CD4-positive, alpha-beta T cell treated with Interleukin-6 at 100 ng/mL for 8 hours (primary cell): ENCODE data around the gene TRIM22.
A peak's percentile ranks its signal among the peaks of the same experiment; 100 is the strongest.
"Not testable (repeated sequence)": the region's sequence is repeated elsewhere in the genome, so short reads cannot be mapped to it uniquely, and the experiment has no call there.

Experiments
- DNase-seq: peaks from one replicate; pipeline ENCODE4 v3.0.0-alpha.2; 2020; ENCODE audit warnings: mixed read lengths, low spot score

The TRIM22 gene

GRCh38 chr11:5691238-5691963 lies 1.8 kb downstream of the TRIM22 start:
- DNase-seq: not testable (repeated sequence)

DNA sequence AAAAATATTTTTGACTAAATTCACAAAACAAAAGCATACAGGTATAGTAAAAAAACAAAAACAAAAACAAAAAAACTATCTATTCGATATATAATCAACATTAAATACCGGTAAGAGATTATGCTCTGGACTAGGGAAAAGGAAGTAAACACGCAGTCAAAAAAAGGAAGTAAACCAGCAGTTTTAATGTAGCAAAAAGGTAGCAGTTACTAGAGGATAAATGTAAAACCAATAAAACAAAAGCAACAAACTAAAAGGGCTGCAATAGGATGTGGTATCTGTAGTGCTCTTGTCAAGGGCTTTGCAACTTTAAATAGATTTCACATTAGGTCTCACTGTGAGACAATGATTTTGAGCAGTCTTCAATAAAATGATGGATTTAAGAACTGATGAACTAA lies 2.4 kb downstream of the TRIM22 start:
- peak; percentile 22 for DNase-seq

DNA sequence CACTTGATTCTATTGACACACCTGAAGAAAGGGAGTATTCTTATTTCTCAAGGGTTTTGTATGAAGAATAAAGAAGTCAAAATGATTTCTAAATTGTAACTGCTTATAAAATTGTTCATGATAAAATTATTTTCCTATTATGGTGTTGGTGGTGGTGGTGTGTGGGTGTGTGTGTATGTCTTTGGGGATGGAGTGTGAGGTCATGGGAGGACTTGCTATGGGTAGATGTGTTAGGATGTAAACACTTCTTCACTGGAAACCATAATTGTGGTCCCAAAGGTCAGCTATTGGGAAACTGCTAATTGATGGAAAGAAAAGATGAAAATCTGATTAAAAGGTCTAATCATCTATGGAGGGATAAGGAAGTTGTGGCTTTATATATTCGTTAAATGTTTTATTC lies 5.1 kb downstream of the TRIM22 start:
- no peak for DNase-seq

DNA sequence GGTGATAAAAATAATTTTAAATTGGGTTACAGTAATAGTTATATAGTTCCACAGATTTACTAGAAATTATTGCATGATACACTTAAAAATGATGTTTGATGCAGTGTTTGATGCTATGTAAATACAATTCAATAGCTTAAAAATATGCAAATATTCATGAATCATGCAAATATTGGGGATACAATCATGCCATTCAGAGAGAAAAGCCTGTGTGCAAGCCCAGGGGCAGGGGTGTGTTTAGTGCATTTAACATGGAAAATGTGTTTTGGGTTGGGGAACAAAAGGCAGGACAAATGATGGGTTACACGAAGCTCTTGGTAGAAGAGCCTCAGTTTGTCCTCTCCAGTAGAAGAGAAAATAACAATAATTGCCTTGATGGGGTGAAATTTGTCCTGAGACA lies 6.0 kb downstream of the TRIM22 start:
- no peak for DNase-seq

DNA sequence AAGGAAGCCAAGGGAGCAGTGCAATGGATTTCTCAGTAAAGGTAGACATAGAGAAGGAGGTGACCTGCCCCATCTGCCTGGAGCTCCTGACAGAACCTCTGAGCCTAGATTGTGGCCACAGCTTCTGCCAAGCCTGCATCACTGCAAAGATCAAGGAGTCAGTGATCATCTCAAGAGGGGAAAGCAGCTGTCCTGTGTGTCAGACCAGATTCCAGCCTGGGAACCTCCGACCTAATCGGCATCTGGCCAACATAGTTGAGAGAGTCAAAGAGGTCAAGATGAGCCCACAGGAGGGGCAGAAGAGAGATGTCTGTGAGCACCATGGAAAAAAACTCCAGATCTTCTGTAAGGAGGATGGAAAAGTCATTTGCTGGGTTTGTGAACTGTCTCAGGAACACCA lies 6.6 kb downstream of the TRIM22 start:
- DNase-seq: no peak

DNA sequence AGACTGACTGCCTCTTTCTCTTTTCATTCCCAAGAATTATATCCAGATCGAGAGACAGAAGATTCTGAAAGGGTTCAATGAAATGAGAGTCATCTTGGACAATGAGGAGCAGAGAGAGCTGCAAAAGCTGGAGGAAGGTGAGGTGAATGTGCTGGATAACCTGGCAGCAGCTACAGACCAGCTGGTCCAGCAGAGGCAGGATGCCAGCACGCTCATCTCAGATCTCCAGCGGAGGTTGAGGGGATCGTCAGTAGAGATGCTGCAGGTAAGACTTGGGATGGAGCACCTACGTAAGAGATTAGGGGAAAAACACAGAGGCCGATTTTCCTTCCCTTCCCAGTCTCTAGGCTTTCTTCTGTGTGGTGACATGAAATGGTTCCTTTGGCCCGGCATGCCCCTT lies 8.7 kb downstream of the TRIM22 start:
- no peak for DNase-seq

DNA sequence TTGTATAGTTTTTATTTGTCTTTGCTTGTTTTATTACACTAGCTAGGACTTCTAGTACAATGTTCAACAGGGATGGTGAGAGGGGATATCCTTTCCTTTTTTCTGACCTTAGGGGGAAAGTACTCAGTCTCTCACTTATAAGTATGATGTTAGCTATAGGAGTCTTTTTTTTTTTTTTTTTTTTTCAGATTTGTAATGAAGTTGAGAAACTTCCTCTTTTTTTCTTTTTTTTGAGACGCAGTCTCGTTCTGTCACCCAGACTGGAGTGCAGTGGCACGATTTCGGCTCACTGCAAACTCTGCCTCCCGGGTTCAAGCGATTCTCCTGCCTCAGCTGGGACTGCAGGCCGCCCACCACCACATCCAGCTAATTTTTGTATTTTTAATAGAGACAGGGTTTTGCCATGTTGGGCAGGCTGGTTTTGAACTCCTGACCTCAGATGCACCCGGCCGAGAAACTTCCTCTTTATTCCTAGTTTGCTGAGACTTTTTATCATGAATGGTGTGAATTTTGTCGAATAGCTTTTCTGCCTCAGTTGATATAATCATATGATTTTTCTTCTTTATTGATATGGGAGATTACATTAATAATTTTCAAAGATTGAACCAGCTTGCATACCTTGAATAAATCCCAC lies 10.9 kb downstream of the TRIM22 start:
- no peak for DNase-seq

GRCh38 chr11:5701055-5701577 lies 11.5 kb downstream of the TRIM22 start:
- DNase-seq: no peak

- no peak for DNase-seq
Measured at GRCh38 chr11:5703741-5704536, 14.3 kb downstream of the TRIM22 start.

- DNase-seq: no peak
Measured at GRCh38 chr11:5705688-5706087, 16.1 kb downstream of the TRIM22 start.

GRCh38 chr11:5712507-5712906 lies 22.9 kb downstream of the TRIM22 start:
- DNase-seq: no peak

DNA sequence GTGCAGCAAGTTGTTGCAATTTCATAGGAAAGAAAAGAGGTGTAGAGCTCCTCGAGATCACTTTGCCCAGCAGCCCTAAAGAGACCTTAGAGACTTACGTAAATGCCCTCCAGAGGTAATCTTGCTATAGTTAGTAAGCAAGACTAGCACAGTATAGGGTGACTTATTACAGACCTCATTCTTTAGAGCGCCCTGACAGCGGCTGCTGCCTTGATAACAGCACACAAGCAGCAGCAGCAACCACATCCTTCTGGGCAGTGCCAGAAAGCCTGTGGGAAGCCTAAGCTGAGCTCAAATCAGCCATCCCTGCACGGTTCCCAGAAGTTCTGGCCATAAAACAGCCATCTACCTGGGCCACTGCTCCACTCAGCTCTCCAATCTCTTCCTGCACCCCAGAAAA lies 24.1 kb downstream of the TRIM22 start:
- DNase-seq: no peak

DNA sequence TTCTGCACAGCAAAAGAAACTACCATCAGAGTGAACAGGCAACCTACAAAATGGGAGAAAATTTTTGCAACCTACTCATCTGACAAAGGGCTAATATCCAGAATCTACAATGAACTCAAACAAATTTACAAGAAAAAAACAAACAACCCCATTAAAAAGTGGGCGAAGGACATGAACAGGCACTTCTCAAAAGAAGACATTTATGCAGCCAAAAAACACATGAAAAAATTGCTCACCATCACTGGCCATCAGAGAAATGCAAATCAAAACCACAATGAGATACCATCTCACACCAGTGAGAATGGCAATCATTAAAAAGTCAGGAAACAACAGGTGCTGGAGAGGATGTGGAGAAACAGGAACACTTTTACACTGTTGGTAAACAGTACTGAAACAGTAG lies 26.9 kb downstream of the TRIM22 start:
- DNase-seq: not testable (repeated sequence)

GRCh38 chr11:5719703-5720495 lies 30.3 kb downstream of the TRIM22 start:
- DNase-seq: no peak

- no peak for DNase-seq
Measured at GRCh38 chr11:5722622-5723021, 33.0 kb downstream of the TRIM22 start.

DNA sequence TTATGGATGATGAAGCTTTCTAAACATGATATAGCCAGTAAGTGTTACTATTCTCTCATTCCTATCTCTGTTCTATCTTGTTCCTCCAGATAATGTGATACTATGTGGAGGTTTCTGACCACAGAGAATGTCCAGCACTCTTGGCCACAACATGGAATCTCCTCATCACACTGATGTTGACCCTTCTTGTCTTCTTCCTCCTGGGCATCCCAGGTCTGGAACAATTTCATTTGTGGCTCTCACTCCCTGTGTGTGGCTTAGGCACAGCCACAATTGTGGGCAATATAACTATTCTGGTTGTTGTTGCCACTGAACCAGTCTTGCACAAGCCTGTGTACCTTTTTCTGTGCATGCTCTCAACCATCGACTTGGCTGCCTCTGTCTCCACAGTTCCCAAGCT lies 36.8 kb downstream of the TRIM22 start:
- DNase-seq: no peak

DNA sequence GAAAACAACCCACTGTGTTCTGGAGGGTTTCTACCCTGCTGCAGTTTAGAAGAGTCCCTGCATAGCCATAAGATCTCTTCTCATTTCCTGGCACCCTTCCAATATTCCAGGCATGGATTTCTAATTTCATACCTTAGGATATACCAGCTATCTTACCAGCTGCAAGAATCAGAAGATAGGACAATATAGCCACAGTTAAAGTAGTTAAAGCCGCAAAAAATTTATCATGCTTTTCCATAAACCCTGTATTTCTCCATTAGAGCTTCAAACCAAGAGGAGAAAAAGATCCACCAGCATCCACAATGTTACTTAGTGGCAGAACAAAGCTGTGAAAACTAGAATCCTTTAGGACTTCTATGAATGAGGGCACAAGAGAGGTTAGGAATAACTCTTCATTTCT lies 38.1 kb downstream of the TRIM22 start:
- DNase-seq: no peak

DNA sequence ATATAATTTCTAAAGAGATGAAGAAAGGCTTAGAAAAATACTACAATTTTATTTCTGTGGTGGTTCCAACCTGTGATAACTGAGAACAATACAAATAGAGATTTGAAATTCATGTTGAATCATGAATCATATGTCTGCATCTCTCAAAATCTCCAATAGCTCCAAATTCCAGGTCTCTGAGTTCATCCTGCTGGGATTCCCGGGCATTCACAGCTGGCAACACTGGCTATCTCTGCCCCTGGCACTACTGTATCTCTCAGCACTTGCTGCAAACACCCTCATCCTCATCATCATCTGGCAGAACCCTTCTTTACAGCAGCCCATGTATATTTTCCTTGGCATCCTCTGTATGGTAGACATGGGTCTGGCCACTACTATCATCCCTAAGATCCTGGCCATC lies 46.8 kb downstream of the TRIM22 start, which contains the start of gene OR56B1:
Gene OR56B1, plus strand, starts transcription at position 53 of the 400 bp plus-strand sequence. Its CDS starts 69 bp downstream, at position 122.
- no peak for DNase-seq

DNA sequence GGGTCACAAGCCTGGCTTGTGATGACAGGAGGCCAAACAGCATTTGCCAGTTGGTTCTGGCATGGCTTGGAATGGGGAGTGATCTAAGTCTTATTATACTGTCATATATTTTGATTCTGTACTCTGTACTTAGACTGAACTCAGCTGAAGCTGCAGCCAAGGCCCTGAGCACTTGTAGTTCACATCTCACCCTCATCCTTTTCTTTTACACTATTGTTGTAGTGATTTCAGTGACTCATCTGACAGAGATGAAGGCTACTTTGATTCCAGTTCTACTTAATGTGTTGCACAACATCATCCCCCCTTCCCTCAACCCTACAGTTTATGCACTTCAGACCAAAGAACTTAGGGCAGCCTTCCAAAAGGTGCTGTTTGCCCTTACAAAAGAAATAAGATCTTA lies 47.5 kb downstream of the TRIM22 start:
- DNase-seq: no peak

GRCh38 chr11:5737670-5738392 lies 48.2 kb downstream of the TRIM22 start:
- DNase-seq: no peak

DNA sequence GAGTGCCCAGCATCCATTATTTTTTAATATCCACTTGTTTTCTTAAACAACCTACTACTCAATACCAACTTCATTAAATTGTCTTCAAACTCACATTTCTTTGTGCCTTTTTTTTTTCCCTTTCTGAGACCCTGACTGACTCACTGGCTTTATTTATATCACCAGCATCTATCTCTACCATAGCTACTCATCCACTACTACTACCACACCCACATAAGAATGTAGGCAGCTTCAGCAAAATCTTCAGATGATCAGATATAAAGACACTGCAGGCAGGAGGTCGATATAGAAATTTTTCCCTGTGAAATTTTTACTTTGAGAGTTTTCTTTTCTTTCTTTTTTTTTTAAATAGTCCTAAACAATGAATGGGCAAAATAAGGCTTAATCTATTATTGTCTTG lies 48.8 kb downstream of the TRIM22 start:
- DNase-seq: no peak
